SU-DHL-6 (cell line): ENCODE results near the gene C5orf47.

Source experiments
- H2AFZ ChIP-seq: fragments of 200-600 bp; sonication (generic); 2 replicates; pipeline ENCODE4 v1.6.1; 2014; ENCODE audit warnings: low read depth, mild to moderate bottlenecking, moderate library complexity, mixed read lengths, antibody characterized with exemption, low read length; ENCODE audit not compliant: severe bottlenecking
- H3F3A ChIP-seq: fragments of 200-600 bp; shearing (Covaris generic); 2 replicates; pipeline ENCODE4 v1.6.0; 2016; ENCODE audit warnings: antibody characterized with exemption, mild to moderate bottlenecking; ENCODE audit not compliant: insufficient read depth
- H3K27ac ChIP-seq: fragments of 200-600 bp; sonication (generic); 2 replicates; pipeline ENCODE4 v1.5.1; 2016; ENCODE audit warnings: low read depth, mild to moderate bottlenecking, low read length, moderate library complexity, mixed read lengths
- H3K27me3 ChIP-seq: fragments of 200-600 bp; sonication (generic), shearing (Covaris generic); 2 replicates; pipeline ENCODE4 v1.6.0; 2014; ENCODE audit warnings: mild to moderate bottlenecking, low read length
- H3K36me3 ChIP-seq: fragments of 200-600 bp; sonication (generic); 2 replicates; pipeline ENCODE4 v1.6.1; 2014; ENCODE audit warnings: mild to moderate bottlenecking, low read length, mixed read lengths
- H3K4me2 ChIP-seq: fragments of 300-600, 200-600 bp; shearing (Covaris generic), sonication (generic); 2 replicates; pipeline ENCODE4 v1.6.0; 2014; ENCODE audit warnings: low read length, low read depth, mild to moderate bottlenecking; ENCODE audit not compliant: poor library complexity, severe bottlenecking
- H3K4me3 ChIP-seq: fragments of 200-600 bp; sonication (generic); 2 replicates; pipeline ENCODE4 v1.5.1; 2014; ENCODE audit warnings: antibody characterized with exemption, low read length, mild to moderate bottlenecking, mixed read lengths; ENCODE audit not compliant: insufficient read depth, poor library complexity, severe bottlenecking
- H3K79me2 ChIP-seq: fragments of 200-600 bp; sonication (generic); 2 replicates; pipeline ENCODE4 v1.6.1; 2014; ENCODE audit warnings: mild to moderate bottlenecking, low read length, moderate library complexity; ENCODE audit not compliant: insufficient read depth
- H3K9ac ChIP-seq: fragments of 200-600 bp; sonication (generic); 2 replicates; pipeline ENCODE4 v1.7.0; 2014; ENCODE audit warnings: mild to moderate bottlenecking, low read length
- H3K9me2 ChIP-seq: fragments of 200-600 bp; sonication (generic); replicated peaks from 2 replicates; pipeline ENCODE4 v1.6.1; 2014; ENCODE audit warnings: low read length; ENCODE audit not compliant: insufficient read depth
- H3K9me3 ChIP-seq: fragments of 200-600 bp; sonication (generic); 2 replicates; pipeline ENCODE4 v1.6.1; 2014; ENCODE audit warnings: low read length, mixed read lengths; ENCODE audit not compliant: insufficient read depth
- H4K20me1 ChIP-seq: fragments of 200-600 bp; sonication (generic); 2 replicates; pipeline ENCODE4 v1.6.1; 2014; ENCODE audit warnings: low read depth, mild to moderate bottlenecking, antibody characterized with exemption, low read length, moderate library complexity, mixed read lengths
- CTCF ChIP-seq: fragments of 200-600 bp; sonication (generic); IDR thresholded peaks from one replicate; pipeline ENCODE4 v1.5.1; 2017; ENCODE audit warnings: antibody characterized with exemption, mild to moderate bottlenecking, low read length, moderate library complexity; ENCODE audit not compliant: insufficient read depth, poor library complexity, severe bottlenecking
- EZH2phosphoT487 ChIP-seq: fragments of 200-600 bp; sonication (generic), shearing (Covaris generic); conservative IDR thresholded peaks from 2 replicates; pipeline ENCODE4 v1.6.1; 2018; ENCODE audit warnings: mild to moderate bottlenecking, antibody characterized with exemption, low read length, moderate library complexity, mixed read lengths

C5orf47 gene

GRCh38 chr5:173954671-173955521 lies 34.1 kb upstream of the C5orf47 start:
- H3K9me3 ChIP-seq = no peaks in the 10 kb centered on the region
- peaks cover 51% of the 10 kb centered on the region for H3K36me3 ChIP-seq
- no peak overlapping the region for H3K27ac ChIP-seq
- H3K9me2 ChIP-seq = no peaks in the 10 kb centered on the region
- H3K9ac ChIP-seq = no peak overlapping the region
- TF ChIP-seq EZH2phosphoT487 = no peak
- TF ChIP-seq CTCF = no peak
- H3K4me3 ChIP-seq = no peak overlapping the region
- no peaks in the 10 kb centered on the region for H3K79me2 ChIP-seq
- no peaks in the 10 kb centered on the region for H4K20me1 ChIP-seq
- no peak overlapping the region for H2AFZ ChIP-seq
- H3F3A ChIP-seq = no peaks in the 10 kb centered on the region; the same call in 1 of the 2 replicates
- no peak overlapping the region for H3K4me2 ChIP-seq
- H3K27me3 ChIP-seq = no peaks in the 10 kb centered on the region

- Histone ChIP-seq H3K4me2 (no peak overlapping the region), H3K9ac (no peak overlapping the region), H3K27me3 (no peaks in the 10 kb centered on the region), H3F3A (peaks cover 19% of the 10 kb centered on the region; the same call in 1 of the 2 replicates), H4K20me1 (no peaks in the 10 kb centered on the region), H3K27ac (no peak overlapping the region), H2AFZ (no peak overlapping the region), H3K36me3 (peaks cover 13% of the 10 kb centered on the region; the same call in 1 of the 2 replicates), H3K9me3 (no peaks in the 10 kb centered on the region), H3K9me2 (no peaks in the 10 kb centered on the region), H3K79me2 (no peaks in the 10 kb centered on the region), H3K4me3 (no peak overlapping the region)
- TF ChIP-seq CTCF (no peak), EZH2phosphoT487 (no peak)
Measured at GRCh38 chr5:173960986-173961385, 28.0 kb upstream of the C5orf47 start.

- TF ChIP-seq CTCF = no peak
- TF ChIP-seq EZH2phosphoT487 = no peak
- H3K9ac ChIP-seq = no peak overlapping the region
- H4K20me1 ChIP-seq = no peaks in the 10 kb centered on the region
- no peaks in the 10 kb centered on the region for H3K9me2 ChIP-seq
- H3F3A ChIP-seq = peaks cover 19% of the 10 kb centered on the region; the same call in 1 of the 2 replicates
- peaks cover 13% of the 10 kb centered on the region; the same call in 1 of the 2 replicates for H3K36me3 ChIP-seq
- no peak overlapping the region for H3K4me2 ChIP-seq
- H3K79me2 ChIP-seq = no peaks in the 10 kb centered on the region
- no peaks in the 10 kb centered on the region for H3K27me3 ChIP-seq
- no peaks in the 10 kb centered on the region for H3K9me3 ChIP-seq
- H3K4me3 ChIP-seq = no peak overlapping the region
- H3K27ac ChIP-seq = no peak overlapping the region
- H2AFZ ChIP-seq = no peak overlapping the region
Measured at GRCh38 chr5:173961418-173961817, 27.6 kb upstream of the C5orf47 start.
